ENCODE results near the gene NFATC2.

GRCh38 chr20:51511861-51512619 lies 30.5 kb downstream of the NFATC2 start:
- TF ChIP-seq TAF1 (IDR thresholded peaks at IDR 0.05; ENCODE audit: borderline replicate concordance, insufficient read depth, low read length): no peak
- no peak for TF ChIP-seq POLR2AphosphoS5 (IDR thresholded peaks at IDR 0.05; ENCODE audit: low read depth, low read length)

All from PFSK-1 (cell line).